Ovary (tissue), 9 donors: Measurements from ENCODE around the gene PCNX3. TPM values are rescaled to one million over a fixed set of nuclear protein-coding genes. Genes with fewer than 3 reads are reported as not detected.

Source experiments
- DNase-seq, 5 donors: peaks; one replicate each; pipeline ENCODE4 v3.0.0-alpha.2; 2019 to 2020
- H3K27ac ChIP-seq, 2 donors: fragments of 200-600 bp; one replicate each; pipeline versions ENCODE4 v1.5.1 to v1.8.0; 2019 to 2022
- H3K27me3 ChIP-seq: fragments of 200-600 bp; one replicate; pipeline ENCODE4 v1.8.0; 2022
- H3K36me3 ChIP-seq: fragments of 200-600 bp; sonication (generic); one replicate; pipeline ENCODE4 v1.5.1; 2019
- H3K4me1 ChIP-seq: one replicate; pipeline ENCODE4 v1.8.1; 2013; ENCODE audit warnings: mild to moderate bottlenecking, moderate library complexity; ENCODE audit not compliant: insufficient read depth
- H3K4me3 ChIP-seq: fragments of 200-600 bp; sonication (generic); one replicate; pipeline ENCODE4 v1.5.1; 2017
- H3K9me3 ChIP-seq, 2 donors: fragments of 200-600 bp in 1 of 2; sonication (generic) in 1 of 2; one replicate each; pipeline versions ENCODE4 v1.5.1 to v1.8.1; 2013 to 2019; ENCODE audit warnings: mild to moderate bottlenecking in 1 of 2, moderate library complexity in 1 of 2
- EP300 ChIP-seq: sonication (generic); formaldehyde crosslinking; IDR thresholded peaks from one replicate; pipeline ENCODE4 v1.6.1; 2017; ENCODE audit warnings: antibody characterized with exemption
- POLR2A ChIP-seq: fragments of 450-650 bp; IDR thresholded peaks from one replicate; pipeline ENCODE4 v1.6.1; 2017; ENCODE audit warnings: antibody characterized with exemption, mild to moderate bottlenecking, moderate library complexity
- WGBS, 3 donors: extraction: QIAGEN DNeasy Blood & Tissue Kit in 1 of 3; methylation state at CpG; one replicate each; pipeline versions ENCODE4 v1.1.5 to v1.1.7; 2013 to 2017; 5-methylcytosine and 5-hydroxymethylcytosine counted together
- intact Hi-C, 4 donors: fragments of 100-400 bp; cut with DNase I; formaldehyde crosslinking; loops; one replicate each; pipeline versions ENCODE4 v1.11.0 to v1.15.1; 2022 to 2023
- polyA plus RNA-seq, 2 donors: library from polyadenylated mRNA; stranded (reverse); fragments of 200-250 nt in 1 of 2; fragments of 350-450 nt in 1 of 2; fragmentation: Illumina TruSeq in 1 of 2; extraction: RNeasy Lipid Tissue Mini Kit (QIAGEN cat#74804) in 1 of 2; gene quantifications; one replicate each; pipeline ENCODE4 v1.2.3, GENCODE V29; 2013 to 2014
- total RNA-seq, 7 donors: library from RNA; depleted of rRNA in 2 of 7; stranded (reverse); fragments of >200 nt in 2 of 7; fragmentation: NEBNext Ultra II Directional in 3 of 7; extraction: Animal tissue kit (Norgen Biotek cat#: 25700) in 3 of 7; gene quantifications; one replicate each; pipeline versions ENCODE4 v1.1.0 to v1.2.4, GENCODE V29; 2016 to 2023
- TF ChIP-seq, protein P1 (sequence below), 3 donors: fragments of 450-650 bp in 2 of 3; fragments of 200-600 bp in 1 of 3; IDR thresholded peaks; one replicate each; pipeline versions ENCODE4 v1.5.1 to v1.8.0; 2016 to 2022; ENCODE audit warnings: antibody characterized with exemption in 3 of 3, mild to moderate bottlenecking in 1 of 3
- donor health status: DM: no; HTN: no; CAD: no; lungs with moderate emphysema.
- donor health status: DM: no; HTN: no; CAD: no.
- donor health status: Bipolar disorder and iron deficiency.
- donor health status: DM: yes; HTN: yes; CAD: no.
- donor health status: DM: no; HTN: no; CAD: no.
- donor health status: DM: yes; HTN: yes; CAD: no.

The PCNX3 gene
- total and polyA plus RNA-seq, 9 donors, result 3.3 to 42.1 (median 27.1) TPM

DNA sequence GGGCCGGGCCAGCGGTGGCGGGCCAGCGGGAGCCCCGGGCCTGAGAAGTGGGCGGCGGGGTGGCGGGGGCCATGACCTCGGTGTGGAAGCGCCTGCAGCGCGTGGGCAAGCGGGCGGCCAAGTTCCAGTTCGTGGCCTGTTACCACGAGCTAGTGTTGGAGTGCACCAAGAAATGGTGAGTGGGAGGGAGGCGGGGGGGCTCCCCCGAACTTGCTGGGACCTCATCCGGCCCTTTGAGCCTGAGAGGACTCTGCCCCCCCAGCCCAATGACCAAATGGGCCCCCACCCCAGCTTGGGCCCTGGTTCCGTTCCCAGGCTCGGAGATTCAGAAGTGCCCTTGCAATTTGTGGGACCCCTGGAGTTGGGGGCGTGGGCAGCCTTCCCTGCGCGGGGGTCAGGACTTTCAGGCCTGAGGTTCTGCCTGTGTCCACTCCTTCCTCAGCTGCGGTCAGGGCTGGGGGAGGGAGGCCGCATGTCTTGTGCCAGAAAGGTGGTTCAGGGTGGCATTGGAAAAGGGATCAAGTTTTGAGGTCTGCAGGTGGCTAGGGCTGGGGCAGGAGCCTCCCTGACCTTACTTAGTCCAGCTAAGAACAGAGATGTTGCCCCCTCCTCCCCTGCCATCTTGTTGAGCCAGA, 39.2 kb upstream of the PCNX3 start:
- intact Hi-C loops, result loop anchor here in 1 of 4 donors (5.0 kb wide), 1 partner anchor 36 kb away; the partner anchor contains the start of gene MAP3K11
- no peaks in the 10 kb centered on the region for H3K9me3 ChIP-seq

GRCh38 chr11:65576867-65577755, 38.5 kb upstream of the PCNX3 start:
- DNase-seq, result peak in 4 of 5 donors; percentile 45 to 62 (median 56)
- Histone ChIP-seq H3K4me3 (peak overlapping the region; percentile 69), H3K27ac (peak overlapping the region; percentile 64 to 74), H3K36me3 (no peaks in the 10 kb centered on the region), H3K9me3 (no peaks in the 10 kb centered on the region), H3K4me1 (peaks cover 13% of the 10 kb centered on the region), H3K27me3 (no peaks in the 10 kb centered on the region)
- TF ChIP-seq, protein P1, sequence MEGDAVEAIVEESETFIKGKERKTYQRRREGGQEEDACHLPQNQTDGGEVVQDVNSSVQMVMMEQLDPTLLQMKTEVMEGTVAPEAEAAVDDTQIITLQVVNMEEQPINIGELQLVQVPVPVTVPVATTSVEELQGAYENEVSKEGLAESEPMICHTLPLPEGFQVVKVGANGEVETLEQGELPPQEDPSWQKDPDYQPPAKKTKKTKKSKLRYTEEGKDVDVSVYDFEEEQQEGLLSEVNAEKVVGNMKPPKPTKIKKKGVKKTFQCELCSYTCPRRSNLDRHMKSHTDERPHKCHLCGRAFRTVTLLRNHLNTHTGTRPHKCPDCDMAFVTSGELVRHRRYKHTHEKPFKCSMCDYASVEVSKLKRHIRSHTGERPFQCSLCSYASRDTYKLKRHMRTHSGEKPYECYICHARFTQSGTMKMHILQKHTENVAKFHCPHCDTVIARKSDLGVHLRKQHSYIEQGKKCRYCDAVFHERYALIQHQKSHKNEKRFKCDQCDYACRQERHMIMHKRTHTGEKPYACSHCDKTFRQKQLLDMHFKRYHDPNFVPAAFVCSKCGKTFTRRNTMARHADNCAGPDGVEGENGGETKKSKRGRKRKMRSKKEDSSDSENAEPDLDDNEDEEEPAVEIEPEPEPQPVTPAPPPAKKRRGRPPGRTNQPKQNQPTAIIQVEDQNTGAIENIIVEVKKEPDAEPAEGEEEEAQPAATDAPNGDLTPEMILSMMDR (IDR thresholded peaks at IDR 0.05), result no peak
- TF ChIP-seq EP300, result no peak
- intact Hi-C loops, result loop anchor here in 1 of 4 donors (5.0 kb wide), 1 partner anchor 35 kb away; the partner anchor contains the start of gene MAP3K11
- WGBS, 3 donors, result 38 to 60% (median 41%) methylated on average over 13 to 18 of the region's 18 CpGs

More for the DNA sequence above, 39.2 kb upstream of the PCNX3 start:
- Histone ChIP-seq H3K4me1 (peaks cover 15% of the 10 kb centered on the region), H3K27ac (peak overlapping the region; percentile 55 to 74), H3K4me3 (peak overlapping the region; percentile 69), H3K36me3 (no peaks in the 10 kb centered on the region), H3K27me3 (no peaks in the 10 kb centered on the region)
- WGBS, 3 donors, result 4 to 9% (median 7%) methylated on average over 18 to 26 of the region's 26 CpGs
- TF ChIP-seq, protein P1 (IDR thresholded peaks at IDR 0.05), result peak in 1 of 3 donors; percentile 14
- TF ChIP-seq POLR2A, result no peak
- no peak for TF ChIP-seq EP300
- peak in 4 of 5 donors; percentile 59 to 76 (median 64) for DNase-seq

- Histone ChIP-seq H3K9me3 (no peaks in the 10 kb centered on the region), H3K4me3 (peak overlapping the region; percentile 69), H3K27ac (peak overlapping the region; percentile 64 to 74), H3K4me1 (peaks cover 13% of the 10 kb centered on the region), H3K36me3 (no peaks in the 10 kb centered on the region), H3K27me3 (no peaks in the 10 kb centered on the region)
- 43 to 58% (median 52%) methylated on average over 8 of the region's 8 CpGs for WGBS, 3 donors
- TF ChIP-seq POLR2A (no peak), EP300 (no peak)
- TF ChIP-seq, protein P1 (IDR thresholded peaks at IDR 0.05), result no peak
- intact Hi-C loops, result loop anchor here in 1 of 4 donors (5.0 kb wide), 1 partner anchor 35 kb away; the partner anchor contains the start of gene MAP3K11
- peak in 1 of 5 donors; percentile 30 for DNase-seq
Measured at GRCh38 chr11:65577756-65578109, 37.8 kb upstream of the PCNX3 start.

GRCh38 chr11:65578134-65578533, 37.4 kb upstream of the PCNX3 start:
- H3K4me3 ChIP-seq, result no peak overlapping the region
- DNase-seq, result peak in 1 of 5 donors; percentile 27
- no peaks in the 10 kb centered on the region for H3K9me3 ChIP-seq
- peaks cover 13% of the 10 kb centered on the region for H3K4me1 ChIP-seq
- intact Hi-C loops, result loop anchor here in 1 of 4 donors (5.0 kb wide), 1 partner anchor 34 kb away; the partner anchor contains the start of gene MAP3K11
- H3K27ac ChIP-seq, result peak overlapping the region; percentile 64 to 74
- H3K27me3 ChIP-seq, result no peaks in the 10 kb centered on the region
- TF ChIP-seq POLR2A, result no peak
- TF ChIP-seq, protein P1 (IDR thresholded peaks at IDR 0.05), result no peak
- no peak for TF ChIP-seq EP300
- no peaks in the 10 kb centered on the region for H3K36me3 ChIP-seq
- WGBS, 3 donors, result 92 to 94% (median 93%) methylated on average over 7 of the region's 7 CpGs
